GM18526 (cell line): ENCODE data around the gene EVA1B.

Experiments
- POLR2A ChIP-seq: IDR thresholded peaks from 3 replicates; pipeline ENCODE4 v1.6.1; 2011; ENCODE audit not compliant: insufficient read length; ENCODE audit errors: extremely low read depth

EVA1B gene, protein sequence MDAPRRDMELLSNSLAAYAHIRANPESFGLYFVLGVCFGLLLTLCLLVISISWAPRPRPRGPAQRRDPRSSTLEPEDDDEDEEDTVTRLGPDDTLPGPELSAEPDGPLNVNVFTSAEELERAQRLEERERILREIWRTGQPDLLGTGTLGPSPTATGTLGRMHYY

DNA sequence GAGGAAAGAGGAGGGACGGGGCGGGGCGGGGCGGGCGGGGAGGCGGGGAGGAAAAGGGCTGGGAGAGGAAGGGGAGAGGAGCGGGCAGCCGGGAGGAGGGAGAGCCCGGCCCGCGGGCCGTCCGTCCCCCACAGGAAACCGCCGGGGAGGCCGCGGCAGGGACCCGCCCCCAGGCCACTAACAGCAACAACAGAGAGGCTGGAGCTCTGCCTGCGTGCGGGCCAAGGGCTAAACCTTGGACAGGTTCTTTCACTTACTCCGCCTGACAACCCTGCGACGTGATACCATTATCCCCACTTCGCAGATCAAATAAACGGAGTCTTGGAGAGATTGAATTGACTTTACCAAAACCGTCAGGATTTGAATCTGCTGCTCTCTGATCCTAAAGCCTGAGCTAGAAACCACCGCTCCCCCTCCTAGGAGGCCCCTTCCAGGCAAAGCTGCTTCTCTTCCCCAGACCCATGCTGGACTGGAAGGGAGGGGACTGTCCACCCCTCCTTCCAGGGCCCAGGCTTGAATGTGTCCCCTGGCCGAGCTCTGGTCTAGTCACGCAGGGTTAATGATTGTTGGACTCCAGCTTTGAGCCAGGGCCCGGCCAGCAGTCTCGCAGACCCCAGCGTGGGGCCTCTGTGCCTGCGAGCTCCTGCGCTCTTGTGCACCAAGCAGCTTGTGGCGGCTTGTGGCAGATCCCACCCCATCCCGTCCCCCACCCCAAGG, at the start of gene EVA1B:
Gene EVA1B, minus strand, starts transcription at position 10 of the 717 bp plus-strand sequence. CDS start 608 bp downstream, outside the sequence.
- no peak for TF ChIP-seq POLR2A

DNA sequence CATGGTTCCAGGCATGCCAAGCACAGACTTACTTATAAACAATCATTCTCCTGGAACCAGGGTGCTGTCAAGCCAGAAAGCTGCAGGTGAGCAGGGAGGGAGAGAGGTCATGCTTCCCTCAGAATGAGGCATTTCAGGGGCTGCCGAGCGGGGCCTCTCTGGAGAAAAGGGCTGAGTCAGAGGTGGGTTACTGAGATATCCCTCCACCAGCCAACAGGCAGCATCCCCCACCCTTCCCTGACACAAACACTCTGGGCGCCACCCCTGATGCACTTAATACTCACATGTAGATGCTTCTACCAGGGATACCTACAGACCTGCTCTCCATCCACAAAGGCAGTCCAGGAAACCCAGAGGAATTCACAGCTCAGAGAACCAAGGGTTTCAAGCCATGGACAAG, 49.2 kb upstream of the EVA1B start:
- TF ChIP-seq POLR2A, result no peak

DNA sequence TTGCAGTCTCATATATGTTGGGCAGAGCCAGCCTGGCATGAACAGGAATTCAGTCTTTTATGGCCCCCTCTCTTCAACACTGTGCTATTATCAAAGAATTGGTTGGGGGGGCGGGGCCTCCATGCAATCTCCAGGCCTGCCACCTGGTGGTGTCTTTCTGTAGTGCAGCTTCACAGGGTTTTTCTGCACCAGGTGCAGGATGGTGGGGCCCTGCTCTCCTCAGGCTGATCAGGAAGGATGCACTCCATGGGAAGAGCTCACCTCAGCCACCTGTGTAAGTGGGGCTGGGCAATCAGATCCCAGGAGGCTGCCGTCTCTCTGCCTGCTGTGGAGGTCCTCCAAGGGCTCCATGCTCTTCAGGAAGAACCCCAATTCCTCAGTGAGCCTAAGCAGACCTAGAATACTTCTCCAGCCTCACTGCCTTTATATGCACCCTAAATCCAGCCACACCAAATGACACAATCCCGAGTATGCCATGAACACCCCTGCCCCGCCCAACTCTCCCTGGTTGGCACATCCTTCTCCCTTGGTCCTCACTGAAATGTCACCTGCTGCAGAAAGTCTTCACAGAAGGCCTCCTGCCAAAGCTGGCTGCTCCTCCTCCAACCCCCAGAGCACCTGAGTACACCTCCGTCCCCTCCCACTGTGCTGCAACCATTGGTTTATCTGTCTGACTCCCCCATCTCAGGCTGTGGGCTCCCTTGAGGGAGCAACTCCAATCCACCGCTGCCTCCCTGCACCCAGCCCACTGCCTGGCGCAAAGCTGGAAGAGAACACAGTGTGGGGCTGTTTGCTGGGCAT, 45.8 kb upstream of the EVA1B start:
- no peak for TF ChIP-seq POLR2A

DNA sequence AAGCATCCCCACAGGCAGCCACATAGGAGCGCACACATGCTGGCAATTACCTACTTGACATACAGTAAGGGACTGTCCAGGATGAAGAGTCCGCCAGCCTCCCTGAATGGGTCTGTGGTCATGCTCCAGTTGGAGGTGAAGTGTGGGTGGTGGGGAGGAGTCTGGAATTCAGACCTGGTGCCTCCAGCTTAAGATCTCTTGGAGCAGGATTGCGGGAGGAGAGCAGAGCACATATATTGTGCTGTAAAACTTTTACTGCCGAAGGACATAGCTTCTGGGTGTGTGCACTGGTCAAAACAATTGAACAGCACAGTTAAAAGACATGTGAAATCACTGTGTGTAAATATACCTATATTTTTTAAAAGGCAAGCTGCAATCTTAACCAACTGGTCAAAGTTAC, 44.4 kb upstream of the EVA1B start:
- TF ChIP-seq POLR2A, result no peak

DNA sequence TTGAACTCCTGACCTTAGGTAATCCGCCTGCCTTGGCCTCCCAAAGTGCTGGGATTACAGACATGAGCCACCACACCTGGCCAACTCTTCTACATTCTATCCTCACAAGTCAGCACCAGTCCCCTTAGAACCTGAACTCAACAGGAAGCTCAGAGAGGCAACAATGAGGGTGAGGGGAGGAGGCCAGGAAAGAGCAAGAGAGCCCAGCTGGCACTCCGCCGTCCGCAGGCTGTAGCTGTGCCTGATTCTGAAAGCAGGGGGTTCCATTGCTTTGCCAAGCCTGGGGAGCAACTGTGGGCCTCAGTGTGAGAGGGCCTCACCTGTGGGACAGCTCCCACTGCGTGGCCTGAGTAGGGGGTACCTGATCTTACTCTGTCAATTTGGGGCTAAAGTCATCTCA, 43.6 kb upstream of the EVA1B start:
- TF ChIP-seq POLR2A, result no peak

DNA sequence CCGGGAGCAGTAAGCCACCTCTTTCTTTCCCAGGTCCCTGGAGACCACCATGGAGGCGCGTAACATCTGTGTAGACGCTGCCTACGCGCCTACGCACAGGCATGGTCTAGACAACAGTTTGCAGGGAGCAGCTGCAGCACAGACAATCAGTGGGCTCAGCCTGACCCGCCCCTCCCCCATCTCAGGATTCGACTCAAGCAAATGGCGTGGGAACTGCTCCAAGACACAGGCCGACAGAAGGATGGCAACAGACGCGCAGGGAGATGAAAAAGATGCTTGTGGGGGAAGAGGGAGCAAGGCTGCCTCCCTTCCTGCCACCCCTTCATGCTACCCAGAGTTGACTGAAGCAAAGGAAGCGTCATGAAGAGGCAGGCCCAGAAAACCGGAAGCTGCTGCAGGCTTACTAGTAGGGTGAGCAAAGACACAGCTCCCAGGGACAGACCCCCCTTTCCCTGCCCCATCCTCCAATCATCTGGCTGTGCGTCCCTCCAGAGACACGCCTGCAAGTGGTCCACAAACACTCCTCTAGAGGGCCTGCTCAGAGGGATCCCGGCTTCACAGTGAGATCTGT, 42.7 kb upstream of the EVA1B start:
- TF ChIP-seq POLR2A, result no peak

DNA sequence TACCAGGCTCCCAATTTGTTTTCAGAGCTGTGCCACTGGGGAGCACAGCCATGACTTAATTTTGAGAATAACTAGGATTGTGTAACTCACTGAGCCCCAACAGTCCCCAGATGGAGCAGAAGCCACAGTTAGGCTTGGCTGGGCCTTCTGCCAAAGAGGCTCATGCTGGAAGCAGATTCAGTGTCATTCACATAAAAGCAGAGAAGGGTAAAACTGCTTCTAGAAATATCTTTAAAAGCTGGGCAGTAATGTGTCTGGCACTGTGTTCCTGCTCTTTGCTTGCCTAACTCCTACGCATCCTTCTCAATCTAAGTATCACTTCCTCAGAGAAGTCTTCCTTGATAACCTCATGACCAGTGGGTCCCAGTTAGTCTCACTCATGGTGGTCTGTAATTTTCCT, 41.9 kb upstream of the EVA1B start:
- TF ChIP-seq POLR2A, result no peak

DNA sequence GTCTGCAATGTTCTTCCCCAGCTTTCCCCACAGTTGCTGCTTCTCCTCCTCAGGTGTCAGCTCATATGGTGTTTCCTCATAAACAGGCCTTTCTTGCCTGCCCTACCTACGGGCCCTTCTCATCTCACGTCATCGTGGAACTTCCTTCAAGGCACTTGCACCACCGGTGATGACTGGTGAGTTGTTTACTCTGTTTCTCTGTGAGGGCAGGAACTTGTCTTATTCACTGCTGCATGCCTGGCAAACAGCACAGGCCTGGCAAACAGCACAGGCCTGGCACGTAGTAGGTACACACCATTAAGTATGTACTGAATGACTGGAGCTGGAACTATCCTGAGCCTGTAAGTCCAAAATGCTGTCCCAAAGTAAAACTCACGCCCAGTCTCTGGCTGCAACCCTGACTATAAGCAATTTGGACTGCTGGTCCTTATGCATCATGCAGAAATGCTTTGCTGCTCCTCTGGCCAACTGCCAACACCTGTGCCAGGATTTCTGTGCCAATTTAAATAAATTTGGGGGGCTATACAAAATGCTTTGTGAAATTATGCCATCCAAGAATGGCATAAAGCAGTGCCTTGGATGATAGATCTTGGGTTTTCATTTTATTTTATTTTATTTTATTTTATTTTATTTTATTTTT, 36.6 kb upstream of the EVA1B start:
- TF ChIP-seq POLR2A, result no peak

DNA sequence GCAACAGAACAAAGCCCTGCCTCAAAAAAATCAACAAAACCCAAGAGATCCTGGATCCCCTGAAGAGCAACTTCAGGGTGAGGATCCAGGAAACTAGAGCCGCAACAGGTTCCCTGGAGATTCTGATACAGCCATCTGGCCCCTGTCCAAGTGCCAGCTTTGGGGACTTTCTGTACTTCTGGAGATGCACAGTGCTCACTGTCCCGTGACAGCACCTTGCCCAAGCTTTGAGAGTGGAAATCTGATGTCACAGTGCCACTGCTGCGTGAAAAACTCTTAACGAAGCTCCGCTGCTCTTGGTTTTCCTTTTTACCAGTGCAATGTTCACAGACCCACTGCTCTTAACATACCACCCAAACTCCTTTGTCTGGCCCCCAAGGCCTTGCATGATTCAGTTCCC, 35.9 kb upstream of the EVA1B start:
- TF ChIP-seq POLR2A, result no peak

DNA sequence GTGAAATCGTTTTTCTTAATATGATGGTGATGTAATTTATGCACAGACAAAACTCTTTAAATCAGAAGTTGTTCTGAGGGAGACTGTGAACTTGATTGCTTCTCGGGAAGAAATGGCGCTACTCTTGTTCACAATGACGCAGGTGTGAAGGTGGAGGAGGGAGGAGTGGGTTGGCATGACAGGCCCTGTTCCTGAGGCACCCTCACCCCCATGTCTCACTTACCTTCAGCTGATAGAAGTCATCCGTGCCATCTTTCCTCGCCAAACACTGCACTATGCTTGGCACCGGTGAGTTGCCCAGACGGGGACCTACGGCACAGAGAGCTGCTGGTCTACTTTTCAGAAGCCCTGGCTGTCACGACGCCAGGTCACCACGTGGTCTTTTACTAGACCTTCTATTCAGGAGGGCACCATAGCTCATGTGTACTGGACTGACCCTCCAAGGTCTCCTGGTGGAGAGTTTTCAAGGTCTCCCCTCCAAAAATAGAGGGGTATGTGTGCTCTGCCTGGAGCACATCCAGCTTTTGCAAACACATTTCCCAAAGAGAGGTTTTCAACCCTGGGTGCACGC, 35.2 kb upstream of the EVA1B start:
- TF ChIP-seq POLR2A, result no peak

DNA sequence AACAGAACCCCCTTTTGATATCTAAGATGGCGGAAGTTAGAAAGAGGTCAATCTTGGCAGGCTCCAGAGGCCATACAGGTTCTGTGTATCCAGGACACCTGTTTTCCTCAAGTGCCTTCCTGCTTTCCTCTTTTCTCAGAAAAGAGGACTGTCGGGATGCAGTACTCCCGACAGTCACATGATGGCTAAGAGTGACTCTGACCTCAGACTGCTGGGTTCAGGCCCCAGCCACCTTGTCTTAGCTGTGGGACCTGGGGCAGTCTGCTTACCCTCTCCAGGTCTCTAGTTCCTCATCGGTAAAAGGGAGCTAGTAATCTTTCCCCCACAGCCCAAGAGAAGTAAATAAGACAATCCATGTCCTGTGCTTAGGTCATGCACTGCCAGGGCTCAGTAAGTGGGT, 32.4 kb upstream of the EVA1B start:
- no peak for TF ChIP-seq POLR2A

DNA sequence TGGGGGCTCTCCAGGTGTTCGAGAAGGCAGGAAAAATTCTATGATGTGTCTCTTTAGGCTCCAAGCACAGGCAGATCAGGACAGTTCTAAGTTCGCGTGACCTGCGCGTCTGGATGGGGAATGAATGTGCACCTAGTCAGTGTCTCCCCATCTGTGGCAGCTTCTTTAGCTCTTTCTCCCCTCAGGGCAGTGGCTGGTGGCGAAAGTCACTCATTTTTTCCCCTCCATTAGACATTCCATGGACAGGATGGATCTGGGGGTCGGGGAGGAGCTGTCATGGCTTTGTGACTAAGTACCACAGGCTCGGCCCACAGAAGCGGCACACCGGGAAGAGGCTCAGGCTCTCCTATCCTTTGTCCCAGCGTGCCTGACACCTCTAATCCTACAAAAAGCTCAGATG, 31.0 kb upstream of the EVA1B start:
- no peak for TF ChIP-seq POLR2A

DNA sequence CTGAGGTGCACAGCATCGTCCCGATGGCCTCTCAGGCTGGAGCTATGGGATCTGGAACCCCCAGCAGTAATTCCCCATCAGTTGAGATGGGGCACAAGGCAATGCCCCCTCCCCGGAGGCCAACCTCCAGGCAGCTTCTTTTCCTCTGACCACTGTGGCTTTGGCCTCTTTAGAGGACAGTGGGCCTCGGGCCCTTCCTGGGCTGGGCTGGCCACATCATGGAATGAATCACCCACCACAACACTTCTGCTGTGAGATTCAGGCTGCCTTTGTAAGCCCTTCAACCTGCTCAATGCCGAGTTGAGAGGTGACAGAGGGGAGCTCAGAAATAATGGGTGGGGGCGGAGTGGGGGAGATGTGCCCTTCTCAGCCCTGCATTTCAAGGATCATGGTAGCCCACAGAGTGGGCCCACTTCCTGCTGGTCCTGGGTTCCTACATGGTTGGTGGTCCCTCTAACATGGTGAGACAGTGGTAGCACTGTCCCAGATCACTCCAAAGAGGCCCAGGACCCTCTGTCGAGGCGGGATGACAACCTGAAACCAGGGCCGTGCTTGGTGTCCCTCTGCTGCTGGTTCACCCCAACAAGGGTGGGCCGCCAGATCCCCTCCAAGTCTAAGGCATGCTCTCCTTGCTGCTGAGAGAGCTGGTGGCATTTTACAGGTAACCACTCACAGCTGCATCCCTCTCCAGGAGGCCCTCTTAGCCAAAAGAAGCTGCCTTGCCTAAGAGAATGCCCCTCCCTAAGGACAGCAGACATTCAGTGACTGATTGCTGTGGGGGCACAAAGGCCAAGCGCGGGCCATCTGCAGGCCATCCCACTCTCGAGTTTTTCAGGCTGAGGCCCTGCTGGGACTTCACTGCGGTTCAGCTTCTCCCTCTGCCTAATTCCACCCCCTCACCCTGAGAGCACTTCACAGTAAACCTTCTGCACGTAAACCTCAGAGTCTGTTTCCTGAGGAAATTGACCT, 29.7 kb upstream of the EVA1B start:
- no peak for TF ChIP-seq POLR2A

DNA sequence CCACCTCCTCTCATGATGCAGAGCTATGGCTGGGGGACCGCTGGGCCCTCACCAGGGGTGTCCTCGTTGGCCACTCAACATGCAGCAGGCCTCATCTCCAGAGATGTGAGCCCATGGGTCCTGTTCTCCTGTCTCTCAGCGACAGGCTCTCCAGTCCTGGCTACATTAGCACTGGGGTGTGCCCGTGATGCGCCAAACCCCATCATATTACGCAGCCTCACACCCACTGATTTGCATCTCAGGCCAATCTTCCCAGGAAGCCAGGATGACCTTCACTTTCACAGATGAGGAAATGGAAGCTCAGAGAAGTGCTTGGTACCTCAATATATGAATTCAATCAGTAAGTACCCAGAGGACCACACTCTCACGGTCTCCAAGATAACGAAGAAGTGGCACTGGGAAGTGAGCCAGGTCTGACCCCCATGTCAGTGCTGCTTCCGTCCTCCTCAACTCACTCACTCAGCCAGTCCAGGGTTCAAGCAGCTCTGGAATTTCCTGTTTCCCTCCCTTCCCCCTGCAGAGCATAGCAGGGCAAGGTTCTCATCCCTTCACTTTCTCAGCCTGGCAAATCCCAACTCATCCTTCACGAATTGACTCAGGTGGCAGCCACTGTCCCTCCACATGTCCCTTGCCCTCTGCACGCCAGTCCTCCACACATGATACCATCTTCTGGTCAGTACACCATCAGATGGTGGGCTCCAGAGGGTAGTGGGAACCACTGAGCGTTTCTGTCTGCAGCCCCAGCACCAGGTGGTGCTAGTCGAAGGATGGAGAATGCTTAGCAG, 28.9 kb upstream of the EVA1B start:
- no peak for TF ChIP-seq POLR2A
